ENCODE data around the gene ARHGEF10L.

Gene ARHGEF10L

GRCh38 chr1:17523321-17524041, 16.0 kb upstream of the ARHGEF10L start:
- DNase-seq (ENCODE audit: low read depth): no peak

GRCh38 chr1:17524645-17525044, 14.9 kb upstream of the ARHGEF10L start:
- no peak for DNase-seq (ENCODE audit: low read depth)

- DNase-seq (ENCODE audit: low read depth): no peak
Observed at GRCh38 chr1:17525996-17526686, 13.4 kb upstream of the ARHGEF10L start.

GRCh38 chr1:17527036-17527914, 12.2 kb upstream of the ARHGEF10L start:
- DNase-seq (ENCODE audit: low read depth): no peak

- DNase-seq (ENCODE audit: low read depth): no peak
Observed at GRCh38 chr1:17529381-17529780, 10.1 kb upstream of the ARHGEF10L start.

- no peak for DNase-seq (ENCODE audit: low read depth)
Observed at GRCh38 chr1:17531343-17531681, 8.2 kb upstream of the ARHGEF10L start.

- DNase-seq (ENCODE audit: low read depth): no peak
Observed at GRCh38 chr1:17531682-17532487, 7.6 kb upstream of the ARHGEF10L start.

- DNase-seq (ENCODE audit: low read depth): no peak
Observed at GRCh38 chr1:17533201-17533600, 6.3 kb upstream of the ARHGEF10L start.

GRCh38 chr1:17535300-17535936, 4.1 kb upstream of the ARHGEF10L start:
- no peak for DNase-seq (ENCODE audit: low read depth)

GRCh38 chr1:17538010-17538409, 1.5 kb upstream of the ARHGEF10L start:
- no peak for DNase-seq (ENCODE audit: low read depth)

- no peak for DNase-seq (ENCODE audit: low read depth)
Observed at GRCh38 chr1:17538428-17539117, 925 bp upstream of the ARHGEF10L start.

- no peak for DNase-seq (ENCODE audit: low read depth)
Observed at GRCh38 chr1:17539118-17539476, 401 bp upstream of the ARHGEF10L start.

GRCh38 chr1:17540255-17541001, 930 bp downstream of the ARHGEF10L start:
- DNase-seq (ENCODE audit: low read depth): no peak

GRCh38 chr1:17542645-17543044, 3.1 kb downstream of the ARHGEF10L start:
- DNase-seq (ENCODE audit: low read depth): no peak

- no peak for DNase-seq (ENCODE audit: low read depth)
Observed at GRCh38 chr1:17544776-17545350, 5.4 kb downstream of the ARHGEF10L start.

GRCh38 chr1:17545356-17545755, 5.9 kb downstream of the ARHGEF10L start:
- DNase-seq (ENCODE audit: low read depth): no peak

- no peak for DNase-seq (ENCODE audit: low read depth)
Observed at GRCh38 chr1:17546946-17547670, 7.6 kb downstream of the ARHGEF10L start.

- DNase-seq (ENCODE audit: low read depth): no peak
Observed at GRCh38 chr1:17549384-17549783, 9.9 kb downstream of the ARHGEF10L start.

Measured in GM04503 (cell line).